ENCODE measurements around the gene GPR107. TPM values are rescaled to one million over a fixed set of nuclear protein-coding genes. Genes with fewer than 3 reads are reported as not detected.

GPR107 gene
- 31.1 and 37.2 TPM in 2 replicates for total RNA-seq

DNA sequence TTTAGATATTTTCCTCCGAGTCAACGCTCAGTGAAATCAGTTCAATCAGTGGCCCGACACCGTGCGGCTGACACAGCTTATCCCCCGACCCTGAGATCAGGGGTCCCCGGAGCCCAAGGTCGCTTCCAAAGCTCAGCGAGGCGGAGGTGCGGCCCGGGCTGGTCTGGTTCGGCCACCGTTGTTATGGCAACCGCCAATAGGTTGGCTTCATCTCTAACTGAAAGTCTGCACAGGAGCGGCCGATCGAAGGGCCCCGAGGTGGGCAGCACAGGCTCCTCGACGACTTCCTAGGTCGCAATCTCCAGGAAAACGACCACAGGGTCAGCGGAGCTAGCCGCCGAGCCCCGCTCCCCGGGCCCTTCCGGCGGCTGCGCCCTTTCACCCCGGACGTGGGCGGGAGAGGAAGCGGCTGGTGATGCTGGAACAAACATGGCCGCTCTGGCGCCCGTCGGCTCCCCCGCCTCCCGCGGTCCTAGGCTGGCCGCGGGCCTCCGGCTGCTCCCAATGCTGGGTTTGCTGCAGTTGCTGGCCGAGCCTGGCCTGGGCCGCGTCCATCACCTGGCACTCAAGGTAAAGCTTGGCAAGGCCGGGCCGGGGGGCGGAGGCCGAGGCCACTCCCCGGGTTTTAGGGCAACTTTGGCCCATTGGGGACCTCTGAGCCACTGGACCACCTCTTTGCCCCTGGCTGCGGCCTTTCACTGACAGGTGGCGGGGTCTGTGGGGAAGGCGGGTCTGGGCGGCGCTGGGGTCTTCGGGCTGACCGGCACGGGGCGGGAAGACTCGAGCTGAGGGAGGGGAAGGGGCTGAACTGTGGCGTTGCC lies at the start of gene GPR107:
Gene GPR107, plus strand, starts transcription at position 403 of the 821 bp plus-strand sequence. Its CDS starts 27 bp downstream, at position 430.

DNA sequence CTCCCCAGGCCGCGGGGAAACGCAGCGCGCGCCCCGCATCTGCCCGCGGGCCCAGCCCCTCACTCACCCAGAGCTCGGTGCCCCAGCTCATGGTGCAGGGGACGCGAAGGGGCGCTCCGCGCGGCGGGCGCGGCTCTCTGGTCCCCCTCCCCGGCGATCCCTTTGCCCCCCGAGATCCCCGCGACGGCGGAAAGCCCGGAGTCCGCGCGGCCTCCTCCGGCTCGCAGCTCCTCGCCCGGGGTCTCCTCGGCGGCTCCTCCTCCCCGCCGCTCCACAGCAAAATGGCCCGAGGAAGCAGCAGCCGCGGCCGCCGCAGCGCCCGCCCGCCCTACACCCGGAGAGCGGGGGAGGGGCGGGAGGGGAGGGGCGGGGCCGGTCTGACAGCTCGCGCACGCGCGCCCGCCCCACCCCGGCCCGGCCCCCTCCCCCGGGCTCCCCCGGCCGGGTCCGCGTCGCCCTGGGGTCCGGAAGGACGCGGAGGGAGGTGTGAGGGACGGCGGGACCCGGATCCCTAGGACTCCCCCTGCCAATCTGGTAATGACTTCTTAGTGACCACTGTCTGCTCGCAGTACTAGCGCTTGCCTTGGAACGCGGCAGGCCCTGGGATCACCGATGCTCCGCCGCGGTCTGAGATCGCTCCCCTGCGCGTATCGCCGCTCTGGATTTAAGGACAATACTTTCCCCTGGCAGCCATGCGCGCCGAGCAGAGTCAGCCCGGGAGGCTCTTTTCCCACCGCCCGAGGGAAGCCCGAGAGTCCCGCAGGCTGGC lies 10.6 kb upstream of the GPR107 start, which contains the start of gene FNBP1:
Gene FNBP1, minus strand, starts transcription at position 305 of the 769 bp plus-strand sequence. Its CDS starts 214 bp downstream, at position 91.

DNA sequence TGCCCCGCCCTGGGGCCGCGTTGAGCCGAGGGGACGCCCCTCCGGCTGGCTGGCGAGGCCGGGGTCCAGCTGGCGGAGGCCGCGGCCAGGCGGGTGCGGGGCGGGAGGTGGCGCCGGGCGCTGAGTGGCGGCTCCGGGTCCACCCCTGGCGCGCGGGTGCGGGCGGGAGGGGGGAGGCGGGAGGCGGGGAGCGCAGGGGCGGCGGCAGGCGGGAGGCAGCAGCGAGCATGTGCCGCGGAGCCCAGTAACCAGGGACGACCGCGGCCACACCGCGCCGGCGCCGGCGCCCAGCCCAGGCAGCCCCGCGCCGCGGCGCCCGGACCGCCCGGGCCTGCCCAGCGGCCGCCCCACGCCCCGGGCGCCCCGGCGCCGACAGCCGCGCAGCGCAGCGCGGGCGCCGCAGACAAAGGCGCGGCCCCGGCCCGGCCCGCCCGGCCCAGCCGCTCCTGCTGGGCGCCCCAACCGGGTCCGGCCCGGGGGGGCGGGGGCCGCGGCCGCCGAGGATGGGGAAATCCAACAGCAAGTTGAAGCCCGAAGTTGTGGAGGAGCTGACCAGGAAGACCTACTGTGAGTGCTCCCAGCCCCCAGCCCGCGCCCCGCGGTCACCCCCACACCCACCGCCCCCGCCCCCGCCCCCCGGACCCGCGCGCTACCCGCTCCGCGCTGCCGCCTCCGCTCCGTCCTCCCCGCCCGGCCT lies 118.6 kb downstream of the GPR107 start, which contains the start of gene NCS1:
Gene NCS1, plus strand, starts transcription at position 244 of the 697 bp plus-strand sequence. Its CDS starts 260 bp downstream, at position 504.

Other genes starting within 250 kb of the GPR107 start
- gene TOR1A, start 229.8 kb upstream of the GPR107 start, total RNA-seq: 38.3 and 42.5 TPM in 2 replicates
- 33.6 and 37.8 TPM in 2 replicates for gene C9orf78, start 218.6 kb upstream of the GPR107 start, total RNA-seq
- gene USP20, start 218.4 kb upstream of the GPR107 start, total RNA-seq: 15.1 and 17.0 TPM in 2 replicates
- 30.5 and 36.9 TPM in 2 replicates for gene FNBP1, start 10.7 kb upstream of the GPR107 start, total RNA-seq
- 32.9 and 76.4 TPM in 2 replicates for gene NCS1, start 118.5 kb downstream of the GPR107 start, total RNA-seq
- gene HMCN2, start 211.9 kb downstream of the GPR107 start, total RNA-seq: under 0.01 and 0.17 TPM in 2 replicates

Data from smooth muscle cell of trachea (primary cell).